EL (cell line): Measurements from ENCODE around the gene TTC7B.

Experiments used
- DNase-seq: peaks from one replicate; pipeline ENCODE4 v3.0.0-alpha.2; 2016

The TTC7B gene

DNA sequence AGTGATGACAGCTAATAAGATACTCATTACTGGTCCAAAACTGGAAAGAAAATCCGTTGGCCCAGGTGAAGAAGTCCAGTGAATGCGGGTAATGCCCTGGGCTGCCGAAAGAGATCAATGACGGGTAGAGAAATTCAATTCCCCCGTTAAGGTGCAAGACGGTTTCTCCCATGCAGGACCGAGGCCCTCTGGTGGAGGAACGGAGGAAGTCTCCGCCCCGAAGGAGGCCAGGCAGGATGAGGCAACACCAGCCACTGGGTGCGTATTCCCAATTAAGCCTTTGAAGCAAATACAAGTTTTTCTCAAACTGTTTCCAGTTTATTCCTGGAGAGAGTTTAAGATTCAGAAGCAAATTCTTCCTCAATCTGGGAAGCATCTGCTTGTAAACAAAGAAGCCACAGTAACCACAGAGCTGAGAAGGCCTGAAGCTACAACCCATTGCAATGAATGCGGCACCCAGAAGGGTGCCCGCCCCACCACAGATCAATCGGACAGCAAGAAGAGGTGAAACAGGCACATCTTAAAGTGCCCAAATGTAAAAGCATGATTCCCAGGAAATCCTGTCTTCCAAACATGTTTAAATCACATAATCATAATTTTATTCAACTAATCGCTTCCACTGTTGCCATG is 118.5 kb downstream of the TTC7B start:
- DNase-seq: peak; percentile 75

DNA sequence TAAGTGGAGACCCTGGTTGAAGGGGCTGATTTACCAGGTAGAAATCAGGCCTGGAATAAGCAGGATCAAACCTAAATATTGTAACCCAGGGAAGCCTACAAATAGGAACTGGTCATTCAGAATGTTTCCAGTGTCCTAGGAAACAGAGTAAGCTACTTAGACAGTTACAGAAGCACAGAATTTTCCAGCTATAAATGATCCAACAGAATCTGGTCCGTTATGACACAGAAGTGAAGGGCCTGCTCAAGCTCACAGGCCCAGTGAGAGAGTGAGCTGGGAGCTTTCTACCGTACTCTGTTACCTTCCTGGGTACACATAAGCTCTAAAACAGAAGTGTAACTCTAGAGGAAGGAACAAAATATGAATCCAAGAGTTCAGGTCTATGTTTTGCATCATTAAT is 119.1 kb downstream of the TTC7B start:
- DNase-seq: no peak

DNA sequence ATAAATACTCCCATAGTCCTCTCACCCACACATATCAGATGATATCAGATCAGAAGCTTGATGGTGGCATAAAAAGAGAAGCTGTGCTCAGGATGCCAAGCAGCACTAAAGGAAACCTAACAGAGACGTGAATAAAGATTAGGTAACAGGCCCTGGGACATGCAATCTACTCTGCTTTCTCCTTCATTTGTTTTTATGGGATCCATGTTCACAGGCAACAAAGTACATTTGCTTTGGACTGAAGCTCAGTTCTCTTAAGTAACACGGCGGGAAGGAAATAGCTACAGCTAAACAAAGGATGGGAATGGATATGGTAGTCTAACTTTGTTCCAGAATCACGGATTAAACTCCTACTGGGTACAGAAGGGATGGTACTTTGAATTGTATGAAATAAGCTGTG is 119.5 kb downstream of the TTC7B start:
- no peak for DNase-seq

DNA sequence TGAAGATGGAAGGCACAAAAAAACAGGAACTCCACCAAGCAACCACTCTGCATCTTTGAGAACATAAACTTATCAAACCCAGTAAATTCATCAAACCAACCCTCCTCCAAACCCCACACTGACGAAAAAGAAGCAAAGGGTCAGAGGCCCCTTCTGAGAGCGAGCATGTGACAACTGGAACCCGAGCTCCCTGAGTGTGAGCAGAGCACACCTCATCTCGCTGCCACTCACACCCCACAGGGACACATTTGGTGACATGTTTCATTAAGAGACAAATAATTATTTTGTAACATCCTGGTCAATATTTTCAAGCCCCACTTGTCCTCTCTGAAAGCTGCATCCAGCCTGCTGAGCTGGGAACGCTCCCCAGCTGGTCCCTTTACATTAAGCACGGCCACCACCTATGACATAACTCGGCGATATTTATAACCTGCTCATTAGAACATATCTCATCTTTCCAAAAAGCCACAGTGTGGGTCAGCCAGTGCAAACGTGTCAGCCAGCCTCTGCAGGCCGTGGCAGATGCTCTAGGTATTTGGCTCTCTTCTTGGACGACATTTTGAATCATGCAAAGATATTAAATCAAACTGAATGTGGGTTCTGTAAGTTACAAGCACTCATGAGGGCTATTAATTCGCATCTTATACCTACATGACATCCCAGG is 120.1 kb downstream of the TTC7B start:
- no peak for DNase-seq

- no peak for DNase-seq
Observed at GRCh38 chr14:90693413-90693812, 122.8 kb downstream of the TTC7B start.

DNA sequence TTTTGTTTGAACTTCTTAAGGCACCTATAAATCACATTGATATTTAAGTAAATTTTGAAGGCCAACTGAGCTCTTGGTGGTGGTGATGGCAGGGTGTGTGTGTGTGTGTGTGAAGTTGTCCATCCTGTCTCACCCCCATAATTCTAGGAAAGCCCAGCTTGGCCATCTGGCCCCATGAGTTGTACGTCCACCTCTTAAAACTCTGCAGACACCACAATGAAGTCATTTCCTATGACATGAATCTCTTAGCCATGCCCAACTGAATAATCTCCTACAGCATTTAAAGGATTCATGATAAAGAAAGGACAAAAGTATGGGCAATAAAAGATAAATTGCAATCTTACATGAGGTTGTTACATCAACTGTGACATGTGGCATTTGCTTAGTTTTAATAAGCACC is 123.4 kb downstream of the TTC7B start:
- peak; percentile 12 for DNase-seq

DNA sequence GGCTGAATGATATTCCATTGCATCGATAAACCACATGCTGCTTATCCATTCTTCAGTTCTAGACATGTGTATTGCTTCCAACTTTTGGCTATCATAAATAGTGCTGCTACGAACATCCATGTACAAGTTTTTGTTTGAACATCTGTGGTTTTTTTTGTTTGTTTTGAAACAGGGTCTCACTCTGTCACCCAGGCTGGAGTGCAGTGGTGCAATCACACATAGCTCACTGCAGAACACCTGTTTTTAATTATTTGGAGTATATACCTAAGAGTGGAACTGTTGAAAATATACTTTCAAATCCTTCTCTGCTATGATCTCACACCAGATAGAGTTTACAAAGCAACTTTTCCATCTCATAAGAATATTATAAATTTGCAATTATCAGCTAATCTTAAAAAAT is 124.2 kb downstream of the TTC7B start:
- peak; percentile 19 for DNase-seq

DNA sequence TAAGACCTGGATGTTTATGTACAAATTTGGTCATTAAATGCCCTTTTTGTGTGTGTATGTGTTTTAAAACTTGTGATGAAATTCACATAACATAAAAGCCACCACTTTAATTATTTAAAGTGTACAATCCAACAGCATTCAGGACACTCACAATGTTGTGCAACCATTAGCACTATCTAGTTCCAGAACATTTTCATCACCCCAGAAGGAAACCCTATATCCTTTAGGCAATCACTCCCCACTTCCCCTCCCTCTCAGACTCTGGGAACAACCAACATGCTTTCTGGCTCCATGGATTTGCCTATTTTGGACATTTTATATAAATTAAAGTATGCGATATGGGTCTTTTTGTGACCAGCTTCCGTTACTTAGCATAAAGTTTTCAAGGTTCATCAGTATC is 124.6 kb downstream of the TTC7B start:
- DNase-seq: no peak

GRCh38 chr14:90687680-90688079 is 128.6 kb downstream of the TTC7B start:
- DNase-seq: no peak

DNA sequence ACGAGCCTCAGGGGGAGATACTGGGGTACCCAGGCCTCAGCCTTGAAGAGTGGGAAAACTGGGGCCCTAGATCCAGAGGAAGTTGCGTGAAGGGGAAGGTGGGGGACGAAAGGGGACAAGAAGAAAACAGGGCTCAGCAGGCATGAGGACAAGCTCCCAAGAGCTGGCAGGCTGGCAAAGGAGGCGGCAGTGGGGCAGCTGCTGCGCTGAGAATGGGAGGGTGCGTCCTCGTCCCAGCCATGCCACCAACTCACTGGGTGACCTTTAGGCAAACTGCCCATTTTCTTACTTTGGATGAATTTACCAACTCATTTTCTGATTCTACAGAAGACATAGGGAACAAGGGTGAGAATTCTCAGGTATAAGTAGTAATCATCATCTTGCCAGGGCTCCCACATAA is 133.6 kb downstream of the TTC7B start:
- DNase-seq: no peak

- DNase-seq: no peak
Observed at GRCh38 chr14:90681929-90682328, 134.3 kb downstream of the TTC7B start.

DNA sequence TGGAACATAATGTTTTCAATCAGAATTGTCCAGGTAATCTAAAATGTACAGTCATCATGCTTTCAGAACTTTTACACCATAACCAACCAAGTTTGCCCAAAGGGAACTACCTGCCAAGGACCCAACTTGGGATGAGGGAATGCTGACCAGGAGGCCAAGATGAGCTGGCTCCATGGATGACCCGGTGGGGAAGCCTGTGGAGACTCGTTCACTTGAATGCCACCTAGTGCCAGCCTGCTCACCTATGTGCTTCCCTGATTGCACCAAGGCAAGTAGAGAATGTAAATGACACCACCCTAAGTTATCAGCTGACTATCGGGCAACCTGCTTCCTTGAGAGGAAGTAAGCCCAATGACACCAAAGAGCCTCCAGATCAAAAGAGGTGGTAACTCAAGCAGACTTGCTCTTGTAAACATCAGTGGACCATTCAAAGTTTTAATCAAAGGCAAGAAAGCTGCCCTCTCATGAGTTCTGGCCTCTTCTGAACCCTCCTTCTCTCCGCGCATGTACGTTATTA is 137.3 kb downstream of the TTC7B start:
- DNase-seq: no peak

DNA sequence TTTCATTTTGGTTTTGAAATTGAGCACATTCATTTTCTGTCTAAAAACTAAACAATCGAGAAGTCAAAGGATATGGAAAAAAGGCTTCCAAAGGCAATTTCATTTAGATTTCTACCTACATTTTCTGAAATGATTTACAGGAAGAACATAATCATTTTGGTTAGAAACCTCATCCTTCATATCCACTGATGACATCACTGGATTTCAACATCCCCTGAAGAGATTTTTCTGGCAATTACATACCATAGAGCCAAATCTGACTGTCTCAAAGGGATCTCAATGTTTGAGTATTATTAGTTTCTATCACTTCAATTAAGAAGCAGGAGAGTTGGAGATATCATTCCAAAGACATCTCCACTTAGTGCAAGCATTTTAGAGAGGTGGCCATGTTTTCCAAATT is 137.8 kb downstream of the TTC7B start:
- DNase-seq: peak; percentile 37

DNA sequence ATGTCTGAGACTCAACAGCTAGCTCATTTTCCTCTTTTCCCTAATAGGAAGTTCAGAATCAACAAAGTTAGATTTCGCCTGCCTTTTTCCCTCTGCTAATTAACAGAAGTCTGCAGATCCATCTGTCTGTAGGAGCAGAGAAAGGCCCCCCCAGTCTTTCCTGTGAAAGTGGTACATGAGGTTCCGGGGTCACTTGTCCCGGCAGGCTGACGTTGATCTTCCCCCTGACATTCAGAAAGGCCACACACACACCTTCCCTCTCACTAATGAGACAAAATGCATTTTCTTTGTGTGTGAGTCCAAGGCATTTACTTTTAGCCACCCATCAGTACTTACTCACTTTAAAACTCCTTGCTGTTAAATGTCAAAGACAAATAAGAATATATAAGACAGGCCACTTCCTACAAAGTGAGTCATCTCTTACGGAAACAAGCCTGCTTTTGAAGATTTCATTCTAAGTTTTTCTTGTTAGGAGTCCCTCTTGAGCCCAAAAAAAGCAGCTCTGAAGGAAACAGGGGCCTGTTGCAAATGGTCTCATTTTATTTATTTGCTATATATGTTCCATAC is 138.7 kb downstream of the TTC7B start:
- peak; percentile 48 for DNase-seq

- no peak for DNase-seq
Observed at GRCh38 chr14:90676912-90677311, 139.3 kb downstream of the TTC7B start.

DNA sequence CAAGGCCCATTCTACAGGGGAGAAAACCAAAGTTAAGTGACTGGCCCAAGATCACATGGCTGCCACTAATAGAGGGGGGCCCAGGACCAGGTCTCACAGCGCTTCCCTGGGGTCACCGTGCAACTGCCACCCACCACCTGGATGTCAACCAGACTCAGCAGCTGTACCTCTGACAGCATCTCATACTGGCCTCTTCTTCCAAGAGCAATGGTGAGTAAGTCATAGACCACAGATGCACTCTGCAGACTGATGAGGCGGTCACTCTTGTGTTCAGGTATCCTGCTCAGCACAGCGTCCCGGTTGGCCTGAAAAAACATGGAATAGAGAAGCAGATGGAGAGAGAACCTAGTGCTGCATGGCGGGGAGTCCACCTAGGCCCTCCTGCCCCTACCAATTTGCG is 139.9 kb downstream of the TTC7B start:
- DNase-seq: no peak

- DNase-seq: peak; percentile 50
Observed at GRCh38 chr14:90675399-90675798, 140.8 kb downstream of the TTC7B start.

DNA sequence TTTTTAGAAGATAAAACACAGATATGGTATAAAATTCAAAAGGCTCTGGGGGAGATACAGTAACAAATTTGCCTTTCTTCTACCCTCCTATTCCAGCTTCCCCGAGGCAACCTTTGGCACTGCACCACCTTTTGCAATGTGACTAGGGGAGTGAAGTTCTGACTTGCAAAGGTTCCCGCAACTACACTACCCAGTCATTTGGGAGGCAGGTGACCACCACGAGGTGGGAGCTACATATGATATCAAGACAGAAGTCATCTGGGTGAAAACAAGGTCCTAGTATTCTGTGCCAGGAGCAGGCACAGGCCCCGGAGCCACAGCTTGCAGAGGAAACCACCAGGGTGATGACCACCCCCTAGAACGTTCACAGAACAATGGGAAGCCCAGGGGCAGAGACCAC is 141.5 kb downstream of the TTC7B start:
- no peak for DNase-seq

- no peak for DNase-seq
Observed at GRCh38 chr14:90674043-90674670, 142.1 kb downstream of the TTC7B start.

DNA sequence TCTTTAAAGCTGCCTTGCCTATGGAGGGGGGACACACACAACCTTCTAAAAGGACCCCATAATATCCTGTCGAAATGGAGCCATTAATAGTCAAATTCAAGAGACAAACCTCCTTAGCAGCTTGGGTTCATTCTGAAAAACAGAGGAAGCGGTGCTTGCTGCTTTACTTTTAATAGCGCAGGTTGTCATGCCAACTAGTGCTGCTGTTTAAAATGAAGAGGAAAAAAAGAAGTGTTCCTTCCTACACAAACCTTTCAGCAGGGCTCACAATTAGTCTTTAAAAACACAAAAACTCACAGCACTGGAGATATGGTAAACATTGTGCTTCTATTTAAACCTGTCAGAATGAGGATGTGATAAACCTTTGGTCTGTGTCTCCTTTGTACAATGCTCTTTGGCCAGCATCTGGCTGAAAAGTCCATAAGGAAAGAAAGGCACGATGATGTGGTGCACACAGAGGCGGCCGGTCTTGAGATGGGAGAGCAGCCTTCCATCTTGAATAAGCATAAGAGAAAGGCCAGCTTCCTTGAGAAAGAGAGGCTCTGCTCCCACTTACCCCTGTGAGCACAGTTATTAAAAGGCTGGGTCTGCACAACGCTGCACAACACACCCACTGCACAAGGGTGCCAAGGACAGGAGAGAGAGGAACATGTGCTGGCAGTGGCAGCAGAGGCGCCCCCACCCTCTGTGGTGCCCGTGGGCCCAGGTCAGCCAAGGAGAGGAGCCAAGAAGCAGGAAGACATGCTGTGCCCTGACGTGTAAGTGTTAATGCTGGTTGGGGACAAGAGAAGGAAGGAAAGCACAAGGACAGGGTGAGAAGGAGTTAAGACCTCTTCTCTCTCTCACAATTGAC is 144.6 kb downstream of the TTC7B start:
- no peak for DNase-seq

- DNase-seq: no peak
Observed at GRCh38 chr14:90669731-90670130, 146.5 kb downstream of the TTC7B start.

GRCh38 chr14:90666571-90666970 is 149.7 kb downstream of the TTC7B start:
- no peak for DNase-seq
